ENCODE measurements around the gene ITK. TPM values are rescaled to one million over a fixed set of nuclear protein-coding genes. Genes with fewer than 3 reads are reported as not detected.

ITK gene
- total RNA-seq, 1 donor from 2014 or later, result not detected

DNA sequence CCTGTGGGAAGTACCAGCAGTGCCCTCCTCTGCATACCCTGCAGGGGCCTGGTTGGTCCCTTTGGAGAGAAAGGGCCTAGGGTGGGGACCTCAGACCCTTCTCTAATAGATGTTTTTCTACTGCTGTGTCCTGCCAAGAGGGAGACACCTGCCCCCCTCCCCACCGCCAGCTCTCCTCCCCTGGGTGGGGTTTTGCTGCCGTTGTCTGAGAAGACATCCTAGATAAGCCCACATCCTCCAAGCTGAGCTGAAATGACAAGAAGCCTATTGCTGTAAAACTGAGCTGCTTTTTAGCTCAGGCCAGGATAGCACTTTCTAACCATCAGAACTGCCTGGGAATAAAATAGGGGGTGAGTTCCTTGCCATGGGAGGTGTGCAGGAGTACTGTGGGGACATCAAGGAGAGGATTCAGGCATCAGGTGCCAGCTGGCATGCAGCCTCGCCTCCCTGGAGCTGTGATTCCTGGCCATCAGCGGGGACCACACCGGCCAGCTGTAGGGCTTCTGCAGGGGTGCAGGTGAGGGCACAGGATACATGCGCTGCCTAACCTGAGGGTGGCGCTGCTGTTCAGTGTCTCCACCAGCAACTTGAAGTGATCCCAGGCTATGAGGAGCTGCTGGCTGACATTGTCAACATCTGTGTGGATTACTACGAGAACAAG lies 123.2 kb downstream of the ITK start:
- no peak overlapping the region for H3K4me3 ChIP-seq (ENCODE audit: low read depth, low read length)
- TF ChIP-seq, protein P1, sequence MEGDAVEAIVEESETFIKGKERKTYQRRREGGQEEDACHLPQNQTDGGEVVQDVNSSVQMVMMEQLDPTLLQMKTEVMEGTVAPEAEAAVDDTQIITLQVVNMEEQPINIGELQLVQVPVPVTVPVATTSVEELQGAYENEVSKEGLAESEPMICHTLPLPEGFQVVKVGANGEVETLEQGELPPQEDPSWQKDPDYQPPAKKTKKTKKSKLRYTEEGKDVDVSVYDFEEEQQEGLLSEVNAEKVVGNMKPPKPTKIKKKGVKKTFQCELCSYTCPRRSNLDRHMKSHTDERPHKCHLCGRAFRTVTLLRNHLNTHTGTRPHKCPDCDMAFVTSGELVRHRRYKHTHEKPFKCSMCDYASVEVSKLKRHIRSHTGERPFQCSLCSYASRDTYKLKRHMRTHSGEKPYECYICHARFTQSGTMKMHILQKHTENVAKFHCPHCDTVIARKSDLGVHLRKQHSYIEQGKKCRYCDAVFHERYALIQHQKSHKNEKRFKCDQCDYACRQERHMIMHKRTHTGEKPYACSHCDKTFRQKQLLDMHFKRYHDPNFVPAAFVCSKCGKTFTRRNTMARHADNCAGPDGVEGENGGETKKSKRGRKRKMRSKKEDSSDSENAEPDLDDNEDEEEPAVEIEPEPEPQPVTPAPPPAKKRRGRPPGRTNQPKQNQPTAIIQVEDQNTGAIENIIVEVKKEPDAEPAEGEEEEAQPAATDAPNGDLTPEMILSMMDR (IDR thresholded peaks at IDR 0.05; ENCODE audit: insufficient read depth, low read length, severe bottlenecking), result no peak
- no peaks in the 10 kb centered on the region for H3K27me3 ChIP-seq (ENCODE audit: control insufficient read depth, insufficient read depth, low read length)
- no peak for DNase-seq (ENCODE audit: low read depth)
- FAIRE-seq, result no peak
- no peaks in the 10 kb centered on the region for H3K36me3 ChIP-seq (ENCODE audit: control insufficient read depth, insufficient read depth, low read length)

Other genes starting within 250 kb of the ITK start
- gene TIMD4, start 217.6 kb upstream of the ITK start, total RNA-seq, result not detected in 2 replicates
- not detected in 2 replicates for gene HAVCR1, start 121.7 kb upstream of the ITK start, total RNA-seq
- 0.38 and 0.53 TPM in 2 replicates for gene HAVCR2, start 71.8 kb upstream of the ITK start, total RNA-seq
- gene MED7, start 38.0 kb upstream of the ITK start, total RNA-seq, result 7.9 and 8.2 TPM in 2 replicates
- gene GARIN3, start 14.6 kb upstream of the ITK start, total RNA-seq, result not detected in 2 replicates
- gene CYFIP2, start 85.3 kb downstream of the ITK start, total RNA-seq, result 3.9 and 8.2 TPM in 2 replicates

Data from bronchial epithelial cell (primary cell).